Parathyroid adenoma (tissue), 2 donors: ENCODE data around the gene NDFIP2.

Experiments used
- H2AFZ ChIP-seq: fragments of 300-600 bp; sonication (generic); one replicate; pipeline ENCODE4 v1.7.0; 2017; ENCODE audit warnings: antibody characterized with exemption, mild to moderate bottlenecking
- H3K27ac ChIP-seq: fragments of 300-600 bp; sonication (generic); one replicate; pipeline ENCODE4 v1.7.0; 2017
- H3K27me3 ChIP-seq: fragments of 300-600 bp; sonication (generic); one replicate; pipeline ENCODE4 v1.7.0; 2017; ENCODE audit warnings: low read length; ENCODE audit not compliant: control insufficient read depth, insufficient read depth
- H3K36me3 ChIP-seq: fragments of 300-600 bp; sonication (generic); one replicate; pipeline ENCODE4 v1.7.0; 2017; ENCODE audit warnings: low read length; ENCODE audit not compliant: control insufficient read depth, insufficient read depth
- H3K4me1 ChIP-seq: fragments of 300-600 bp; sonication (generic); one replicate; pipeline ENCODE4 v1.7.0; 2017; ENCODE audit warnings: control low read depth
- H3K4me2 ChIP-seq: fragments of 300-600 bp; sonication (generic); one replicate; pipeline ENCODE4 v1.7.0; 2017; ENCODE audit warnings: low read length
- H3K4me3 ChIP-seq: fragments of 300-600 bp; sonication (generic); one replicate; pipeline ENCODE4 v1.7.0; 2017; ENCODE audit warnings: low read depth, low read length
- H3K79me2 ChIP-seq: fragments of 300-600 bp; sonication (generic); one replicate; pipeline ENCODE4 v1.7.0; 2017; ENCODE audit warnings: control low read depth
- H3K9ac ChIP-seq: fragments of 300-600 bp; sonication (generic); one replicate; pipeline ENCODE4 v1.7.0; 2017; ENCODE audit warnings: mild to moderate bottlenecking
- H3K9me3 ChIP-seq: fragments of 300-600 bp; sonication (generic); one replicate; pipeline ENCODE4 v1.7.0; 2017; ENCODE audit warnings: low read length; ENCODE audit not compliant: control insufficient read depth
- CTCF ChIP-seq: fragments of 300-600 bp; sonication (generic); IDR thresholded peaks from one replicate; pipeline ENCODE4 v1.7.0; 2017; ENCODE audit warnings: antibody characterized with exemption, mild to moderate bottlenecking
- donor health status: primary hyperparathyroidism.

Gene NDFIP2

GRCh38 chr13:79501538-79502232 lies 20.7 kb downstream of the NDFIP2 start:
- H2AFZ ChIP-seq, result no peak overlapping the region
- no peaks in the 10 kb centered on the region for H3K4me1 ChIP-seq
- no peak overlapping the region for H3K27ac ChIP-seq

GRCh38 chr13:79502859-79503468 lies 22.0 kb downstream of the NDFIP2 start:
- Histone ChIP-seq H3K79me2 (peaks cover 18% of the 10 kb centered on the region), H3K36me3 (no peaks in the 10 kb centered on the region), H3K9ac (no peak overlapping the region), H3K27ac (no peak overlapping the region), H3K4me1 (no peaks in the 10 kb centered on the region), H3K4me2 (no peak overlapping the region), H2AFZ (no peak overlapping the region), H3K27me3 (no peaks in the 10 kb centered on the region), H3K9me3 (no peaks in the 10 kb centered on the region), H3K4me3 (no peak overlapping the region)
- no peak for TF ChIP-seq CTCF

More at GRCh38 chr13:79501538-79502232, 20.7 kb downstream of the NDFIP2 start:
- Histone ChIP-seq H3K79me2 (peaks cover 22% of the 10 kb centered on the region), H3K9me3 (no peaks in the 10 kb centered on the region), H3K27me3 (no peaks in the 10 kb centered on the region), H3K9ac (no peak overlapping the region), H3K4me2 (no peak overlapping the region), H3K36me3 (no peaks in the 10 kb centered on the region), H3K4me3 (no peak overlapping the region)
- no peak for TF ChIP-seq CTCF

GRCh38 chr13:79503473-79504017 lies 22.6 kb downstream of the NDFIP2 start:
- Histone ChIP-seq H3K4me1 (no peaks in the 10 kb centered on the region), H3K27ac (no peak overlapping the region), H3K9ac (no peak overlapping the region), H2AFZ (no peak overlapping the region), H3K79me2 (peaks cover 16% of the 10 kb centered on the region), H3K4me2 (no peak overlapping the region), H3K4me3 (no peak overlapping the region), H3K9me3 (no peaks in the 10 kb centered on the region), H3K27me3 (no peaks in the 10 kb centered on the region), H3K36me3 (no peaks in the 10 kb centered on the region)
- no peak for TF ChIP-seq CTCF

- TF ChIP-seq CTCF, result no peak
- no peaks in the 10 kb centered on the region for H3K9me3 ChIP-seq
- H3K36me3 ChIP-seq, result no peaks in the 10 kb centered on the region
- no peaks in the 10 kb centered on the region for H3K4me1 ChIP-seq
- no peak overlapping the region for H3K4me3 ChIP-seq
- H3K79me2 ChIP-seq, result peaks cover 3% of the 10 kb centered on the region
- H3K9ac ChIP-seq, result no peak overlapping the region
- H3K4me2 ChIP-seq, result no peak overlapping the region
- H2AFZ ChIP-seq, result no peak overlapping the region
- no peaks in the 10 kb centered on the region for H3K27me3 ChIP-seq
- no peak overlapping the region for H3K27ac ChIP-seq
These were observed 27.4 kb downstream of the NDFIP2 start for GRCh38 chr13:79508224-79508961.
